ENCODE data around the gene CDK2. TPM values are rescaled to one million over a fixed set of nuclear protein-coding genes. Genes with fewer than 3 reads are reported as not detected.

Gene CDK2
- polyA plus RNA-seq, 1 of the 3 experiments (the other 2 are of a cell fraction), result 43.3 TPM

- Histone ChIP-seq H3K79me2 (ENCODE audit: insufficient read depth) (peaks cover 73% of the 10 kb centered on the region), H3K27ac (ENCODE audit: low read depth in 2 of 2, low read length in 1 of 2) (no peak overlapping the region), H3K4me1 (ENCODE audit: control insufficient read depth in 1 of 2, insufficient read depth in 2 of 2, low read depth in 1 of 2, low read length in 1 of 2) (peaks cover 0 to 3% of the 10 kb centered on the region in 2 experiments; a peak in 2 of 4 replicates), H3K9me2 (no peaks in the 10 kb centered on the region), H3F3A (replicated peaks; ENCODE audit: insufficient read depth) (peaks cover 6% of the 10 kb centered on the region), H3K27me3 (ENCODE audit: insufficient read depth) (no peaks in the 10 kb centered on the region), H4K20me1 (ENCODE audit: insufficient read depth) (no peaks in the 10 kb centered on the region), H2AFZ (ENCODE audit: low read depth) (no peak overlapping the region), H3K9me3 (no peaks in the 10 kb centered on the region), H3K4me2 (no peak overlapping the region), H3K36me3 (replicated peaks in 1 of 2; ENCODE audit: control insufficient read depth in 1 of 2, insufficient read depth in 2 of 2, low read length in 1 of 2) (peaks cover 9 to 40% of the 10 kb centered on the region in 2 experiments), H3K4me3 (ENCODE audit: low read depth in 2 of 2, low read length in 1 of 2) (no peak overlapping the region), H3K9ac (no peak overlapping the region)
- TF ChIP-seq RAD21 (IDR thresholded peaks at IDR 0.05; ENCODE audit: low read length) (no peak), JUND (IDR thresholded peaks at IDR 0.05) (no peak), FOSL2 (IDR thresholded peaks at IDR 0.05; ENCODE audit: borderline replicate concordance, low read depth) (no peak), PBX3 (IDR thresholded peaks at IDR 0.05) (no peak), IRF3 (IDR thresholded peaks at IDR 0.05; ENCODE audit: low read depth, low read length) (no peak), EZH2phosphoT487 (IDR thresholded peaks at IDR 0.05; ENCODE audit: borderline replicate concordance, low read depth) (no peak), SMC3 (IDR thresholded peaks at IDR 0.05; ENCODE audit: low read depth, low read length) (no peak), FOXJ3 (CRISPR knock-in tag; IDR thresholded peaks at IDR 0.05) (no peak), RFX5 (IDR thresholded peaks at IDR 0.05; ENCODE audit: low read length) (no peak), NRF1 (IDR thresholded peaks at IDR 0.05; ENCODE audit: low read depth, low read length) (no peak), ELF1 (IDR thresholded peaks at IDR 0.05) (no peak), GABPA (IDR thresholded peaks at IDR 0.05; ENCODE audit: low read depth) (no peak), POLR2AphosphoS5 (IDR thresholded peaks at IDR 0.05; ENCODE audit: low read depth, low read length) (no peak), TCF12 (IDR thresholded peaks at IDR 0.05) (no peak), SIN3A (IDR thresholded peaks at IDR 0.05; ENCODE audit: borderline replicate concordance, low read depth, low read length) (no peak)
- DNase-seq, result no peak
- POLR2A ChIA-PET, result interaction anchor here (1.2 kb wide), 1 partner anchor 8 kb away, joined by 3 read pairs; no protein-coding TSS in a partner anchor
- 96% methylated on average over 7 of the region's 7 CpGs for WGBS (ENCODE audit: low lambda C conversion rate)
- CTCF ChIA-PET, result interaction anchor here (1.2 to 4.4 kb wide), 2 partner anchors 17 to 51 kb away, joined by 4 to 22 read pairs; no protein-coding TSS in a partner anchor
Measured at GRCh38 chr12:55978393-55978792, 11.8 kb downstream of the CDK2 start.

- Histone ChIP-seq H3K9me3 (no peaks in the 10 kb centered on the region), H3K4me3 (ENCODE audit: low read depth in 2 of 2, low read length in 1 of 2) (no peak overlapping the region), H3K9me2 (no peaks in the 10 kb centered on the region), H3K79me2 (ENCODE audit: insufficient read depth) (peaks cover 78% of the 10 kb centered on the region), H3K27ac (ENCODE audit: low read depth in 2 of 2, low read length in 1 of 2) (no peak overlapping the region), H3K27me3 (ENCODE audit: insufficient read depth) (no peaks in the 10 kb centered on the region), H2AFZ (ENCODE audit: low read depth) (no peak overlapping the region), H3F3A (replicated peaks; ENCODE audit: insufficient read depth) (peaks cover 6% of the 10 kb centered on the region), H3K4me2 (no peak overlapping the region), H3K36me3 (replicated peaks in 1 of 2; ENCODE audit: control insufficient read depth in 1 of 2, insufficient read depth in 2 of 2, low read length in 1 of 2) (peaks cover 9 to 40% of the 10 kb centered on the region in 2 experiments), H3K4me1 (ENCODE audit: control insufficient read depth in 1 of 2, insufficient read depth in 2 of 2, low read depth in 1 of 2, low read length in 1 of 2) (peaks cover 0 to 3% of the 10 kb centered on the region in 2 experiments; a peak in 2 of 4 replicates), H4K20me1 (ENCODE audit: insufficient read depth) (no peaks in the 10 kb centered on the region), H3K9ac (no peak overlapping the region)
- CTCF ChIA-PET, result interaction anchor here (1.5 to 4.4 kb wide), 2 partner anchors 17 to 183 kb away, joined by 3 to 22 read pairs; no protein-coding TSS in a partner anchor
- POLR2A ChIA-PET, result no interaction called here
- WGBS (ENCODE audit: low lambda C conversion rate), result 89% methylated on average over 3 of the region's 3 CpGs
- TF ChIP-seq NFIC (IDR thresholded peaks at IDR 0.05; ENCODE audit: borderline replicate concordance) (no peak), YY1 (IDR thresholded peaks at IDR 0.05; ENCODE audit: low read depth) (no peak), NRF1 (IDR thresholded peaks at IDR 0.05; ENCODE audit: low read depth, low read length) (no peak), RCOR1 (IDR thresholded peaks at IDR 0.05; ENCODE audit: low read length) (no peak), MXI1 (IDR thresholded peaks at IDR 0.05; ENCODE audit: low read depth, low read length) (no peak), FOXJ3 (CRISPR knock-in tag; IDR thresholded peaks at IDR 0.05) (no peak), JUND (IDR thresholded peaks at IDR 0.05) (no peak), EP300 (IDR thresholded peaks at IDR 0.05; ENCODE audit: borderline replicate concordance in 1 of 2, low read depth in 1 of 2, low read length in 1 of 2) (no peak), MEF2A (IDR thresholded peaks at IDR 0.05; ENCODE audit: borderline replicate concordance, low read depth) (no peak), SIN3A (IDR thresholded peaks at IDR 0.05; ENCODE audit: borderline replicate concordance, low read depth, low read length) (no peak), IRF3 (IDR thresholded peaks at IDR 0.05; ENCODE audit: low read depth, low read length) (no peak), USF2 (IDR thresholded peaks at IDR 0.05; ENCODE audit: borderline replicate concordance, low read depth, low read length) (no peak), SMC3 (IDR thresholded peaks at IDR 0.05; ENCODE audit: low read depth, low read length) (no peak), MAX (IDR thresholded peaks at IDR 0.05; ENCODE audit: low read depth) (no peak), ELF1 (IDR thresholded peaks at IDR 0.05) (no peak), TAF1 (IDR thresholded peaks at IDR 0.05; ENCODE audit: borderline replicate concordance, low read depth, low read length) (no peak)
- no peak for DNase-seq
Measured at GRCh38 chr12:55979069-55979468, 12.4 kb downstream of the CDK2 start.
